Endothelial cell of umbilical vein (primary cell): ENCODE data around the gene DLST. TPM values are rescaled to one million over a fixed set of nuclear protein-coding genes. Genes with fewer than 3 reads are reported as not detected.

Experiments
- BruUV-seq: library from RNA; stranded (reverse); fragments of 400-500 nt; replicated peaks from 2 replicates; lab custom pipeline; 2021; lab: Mats Ljungman, UMichigan
- CTCF ChIA-PET: fragments of 300-600, 350-600 bp; sonication (Branson Sonifier 250); formaldehyde crosslinking; loops from one replicate; lab custom pipeline; 2021; ENCODE audit warnings: antibody characterized with exemption, inconsistent platforms; lab: Charles Lee
- POLR2A ChIA-PET: fragments of 300-600, 350-600 bp; sonication (Branson Sonifier 250); formaldehyde crosslinking; loops from one replicate; lab custom pipeline; 2021; ENCODE audit warnings: antibody characterized with exemption, inconsistent platforms; lab: Charles Lee
- DNase-seq: peaks from one replicate; pipeline ENCODE4 v3.0.0-alpha.2; 2011; ENCODE audit warnings: low read depth, low spot score
- FAIRE-seq: peaks from 2 replicates; lab custom pipeline; 2011; peaks lifted over from hg19 to GRCh38; lab: Jason Lieb, UNC
- H2AFZ ChIP-seq: 2 replicates; pipeline ENCODE4 v1.6.0; 2012; ENCODE audit warnings: low read depth, low read length, control low read depth, inconsistent platforms
- H3K27ac ChIP-seq: 2 replicates; pipeline ENCODE4 v1.5.1; 2011; ENCODE audit warnings: low read depth, mild to moderate bottlenecking, control low read depth, low read length, moderate library complexity; ENCODE audit not compliant: insufficient read depth
- H3K27me3 ChIP-seq, 2 experiments: 2 replicates each; pipeline versions ENCODE4 v1.6.0 to v1.6.1; 2011; ENCODE audit warnings: low read length in 2 of 2, mixed read lengths in 1 of 2; ENCODE audit not compliant: control insufficient read depth in 2 of 2, insufficient read depth in 2 of 2
- H3K36me3 ChIP-seq, 2 experiments: 2 replicates in 1 of 2; 3 replicates in 1 of 2; pipeline ENCODE4 v1.5.1; 2011; ENCODE audit warnings: low read length in 2 of 2, mild to moderate bottlenecking in 1 of 2, moderate library complexity in 1 of 2; ENCODE audit not compliant: control insufficient read depth in 2 of 2, insufficient read depth in 2 of 2; ENCODE audit errors: extremely low read depth in 1 of 2
- H3K4me1 ChIP-seq: 3 replicates; pipeline ENCODE4 v1.5.1; 2011; ENCODE audit warnings: mild to moderate bottlenecking, low read length; ENCODE audit not compliant: control insufficient read depth, insufficient read depth; ENCODE audit errors: extremely low read depth
- H3K4me2 ChIP-seq: 2 replicates; pipeline ENCODE4 v1.6.1; 2011; ENCODE audit warnings: low read length, control low read depth, mixed read lengths; ENCODE audit not compliant: insufficient read depth
- H3K4me3 ChIP-seq, 3 experiments: fragments of 200-600 bp in 1 of 3; sonication (generic), shearing (Covaris generic) in 1 of 3; replicated peaks in 1 of 3; 2 replicates each; pipeline ENCODE4 v1.5.1; 2011 to 2016; ENCODE audit warnings: control low read depth in 3 of 3, low read length in 3 of 3, mild to moderate bottlenecking in 2 of 3, inconsistent platforms in 1 of 3, low read depth in 1 of 3, moderate library complexity in 1 of 3; ENCODE audit not compliant: insufficient read depth in 1 of 3
- H3K79me2 ChIP-seq: 2 replicates; pipeline ENCODE4 v1.6.0; 2012; ENCODE audit warnings: low read length, inconsistent platforms; ENCODE audit not compliant: control insufficient read depth, insufficient read depth
- H3K9ac ChIP-seq: replicated peaks from 2 replicates; pipeline ENCODE3; 2011; ENCODE audit warnings: low read length, control low read depth; ENCODE audit not compliant: insufficient read depth; ENCODE audit errors: extremely low read depth
- H3K9me1 ChIP-seq: replicated peaks from 3 replicates; pipeline ENCODE4 v1.6.0; 2011; ENCODE audit warnings: mild to moderate bottlenecking, low read length; ENCODE audit not compliant: control insufficient read depth, insufficient read depth; ENCODE audit errors: extremely low read depth
- H3K9me3 ChIP-seq: replicated peaks from 2 replicates; pipeline ENCODE4 v1.5.1; 2012; ENCODE audit warnings: low read length, inconsistent platforms; ENCODE audit not compliant: control insufficient read depth, insufficient read depth
- H4K20me1 ChIP-seq: replicated peaks from 2 replicates; pipeline ENCODE3; 2011; ENCODE audit warnings: mild to moderate bottlenecking, low read length; ENCODE audit not compliant: control insufficient read depth, insufficient read depth; ENCODE audit errors: extremely low read depth
- CTCF ChIP-seq, 2 donors: IDR thresholded peaks; 1 replicate in 1 of 2; 2 replicates in 1 of 2; pipeline ENCODE4 v1.5.1; 2011; ENCODE audit warnings: low read length in 2 of 2, mild to moderate bottlenecking in 2 of 2, moderate library complexity in 2 of 2, control low read depth in 1 of 2, inconsistent platforms in 1 of 2, low read depth in 1 of 2; ENCODE audit not compliant: insufficient read depth in 1 of 2; ENCODE audit errors: extremely low read depth in 1 of 2
- EZH2 ChIP-seq: IDR thresholded peaks from 2 replicates; pipeline ENCODE4 v1.6.1; 2012; ENCODE audit warnings: borderline replicate concordance, low read depth, mild to moderate bottlenecking, moderate library complexity, low read length, inconsistent platforms; ENCODE audit not compliant: severe bottlenecking
- FOS ChIP-seq: IDR thresholded peaks from 2 replicates; pipeline ENCODE4 v1.6.1; 2011; ENCODE audit warnings: mild to moderate bottlenecking, low read length, moderate library complexity, borderline replicate concordance; ENCODE audit not compliant: insufficient read depth
- GATA2 ChIP-seq: IDR thresholded peaks from 2 replicates; pipeline ENCODE4 v1.7.0; 2011; ENCODE audit warnings: low read depth, mild to moderate bottlenecking, moderate library complexity, mixed read lengths, low read length; ENCODE audit not compliant: insufficient read length, insufficient read depth
- JUN ChIP-seq: IDR thresholded peaks from 2 replicates; pipeline ENCODE4 v1.6.1; 2011; ENCODE audit warnings: borderline replicate concordance, low read depth; ENCODE audit not compliant: insufficient read length, insufficient read depth
- MYC ChIP-seq: IDR thresholded peaks from one replicate; pipeline ENCODE4 v1.6.1; 2011; ENCODE audit warnings: mild to moderate bottlenecking, low read depth, low read length
- POLR2A ChIP-seq: IDR thresholded peaks from 2 replicates; pipeline ENCODE4 v1.6.1; 2012; ENCODE audit warnings: low read depth, mild to moderate bottlenecking, control low read depth, low read length
- POLR2AphosphoS5 ChIP-seq: IDR thresholded peaks from 2 replicates; pipeline ENCODE4 v1.6.1; 2012; ENCODE audit warnings: low read depth, mild to moderate bottlenecking, control low read depth, low read length, moderate library complexity; ENCODE audit not compliant: insufficient read depth
- dilution Hi-C: fragments of 300-500 bp; cut with MboI; formaldehyde crosslinking; loops from one replicate; pipeline ENCODE4 v1.15.0; 2019; ENCODE audit warnings: low sequenced_read_pairs; ENCODE audit not compliant: extremely low pct_ligation_motif_present
- intact Hi-C: fragments of 100-400 bp; cut with micrococcal nuclease; formaldehyde crosslinking; loops from one replicate; pipeline ENCODE4 v1.10.0; 2022
- polyA plus RNA-seq, 4 experiments: library from polyadenylated mRNA; depleted of rRNA in 3 of 4; stranded (reverse) in 3 of 4; unstranded in 1 of 4; fragments of >200 nt; gene quantifications; 2 replicates each; pipeline versions ENCODE4 v1.2.1 to v1.2.3, GENCODE V29; 2011 to 2012; ENCODE audit warnings: missing spikeins in 1 of 4
- total RNA-seq: library from RNA; stranded (reverse); gene quantifications from 2 replicates; pipeline ENCODE4 v1.2.3, GENCODE V29; 2021
- TF ChIP-seq, protein P1 (sequence below): IDR thresholded peaks from 2 replicates; pipeline ENCODE4 v1.6.1; 2011; ENCODE audit not compliant: insufficient read depth, insufficient read length

DLST gene
- total and polyA plus RNA-seq, 2 donors (not counting 3 experiments of a cell fraction or from before 2014, with no cell fraction given): 98.4 to 110 TPM

- Histone ChIP-seq H3K36me3 (no peaks in the 10 kb centered on the region), H3K4me1 (peaks cover 33% of the 10 kb centered on the region), H3K27me3 (no peaks in the 10 kb centered on the region), H4K20me1 (no peaks in the 10 kb centered on the region), H3K4me2 (no peak overlapping the region), H3K9me1 (no peaks in the 10 kb centered on the region), H3K9me3 (no peaks in the 10 kb centered on the region), H3K79me2 (no peaks in the 10 kb centered on the region), H2AFZ (no peak overlapping the region), H3K27ac (no peak overlapping the region), H3K4me3 (no peak overlapping the region), H3K9ac (no peak overlapping the region)
- ChIA-PET POLR2A (interaction anchor here (0.8 kb wide), 1 partner anchor 14 kb away, joined by 7 read pairs; the partner anchor contains the start of gene RPS6KL1), CTCF (interaction anchor here (1.0 kb wide), 1 partner anchor 31 kb away, joined by 4 read pairs; no protein-coding TSS in a partner anchor)
- TF ChIP-seq GATA2: no peak
- no peak for TF ChIP-seq POLR2A
- TF ChIP-seq CTCF (IDR thresholded peaks at IDR 0.05; ENCODE audit: extremely low read depth in 1 of 2, insufficient read depth in 1 of 2, low read depth in 1 of 2, low read length in 2 of 2): no peak
- TF ChIP-seq, protein P1, sequence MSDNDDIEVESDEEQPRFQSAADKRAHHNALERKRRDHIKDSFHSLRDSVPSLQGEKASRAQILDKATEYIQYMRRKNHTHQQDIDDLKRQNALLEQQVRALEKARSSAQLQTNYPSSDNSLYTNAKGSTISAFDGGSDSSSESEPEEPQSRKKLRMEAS: no peak
- TF ChIP-seq JUN: no peak
- no peak for TF ChIP-seq POLR2AphosphoS5
- TF ChIP-seq EZH2: no peak
- TF ChIP-seq FOS: no peak
- TF ChIP-seq MYC: no peak
- DNase-seq: no peak
- intact Hi-C loops: no loop called here
- dilution Hi-C loops: no loop called here
- no peak for FAIRE-seq
- no TSS peak for BruUV-seq
Measured at GRCh38 chr14:74937171-74937570, 55.5 kb downstream of the DLST start.
